ENCODE results near the gene HMGN2.

DNA sequence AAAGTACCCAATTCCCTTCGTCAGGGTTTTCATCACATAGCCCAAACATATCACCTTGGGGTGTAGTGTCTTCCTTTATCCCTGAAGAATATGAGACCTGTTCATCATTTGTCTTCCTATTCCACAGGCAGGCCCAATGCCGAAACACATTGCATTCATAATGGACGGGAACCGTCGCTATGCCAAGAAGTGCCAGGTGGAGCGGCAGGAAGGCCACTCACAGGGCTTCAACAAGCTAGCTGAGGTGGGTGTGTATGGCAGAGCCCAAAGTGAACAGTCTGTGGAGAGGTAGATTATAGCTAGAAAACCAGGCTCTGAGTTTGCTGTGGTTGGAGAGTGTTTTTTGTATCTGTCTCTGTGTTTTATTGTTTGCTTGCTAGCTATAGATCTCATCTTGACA, 34.2 kb upstream of the HMGN2 start:
- TF ChIP-seq ZNF274 (IDR thresholded peaks at IDR 0.05; ENCODE audit: low read depth, low read length) (no peak), YY1 (IDR thresholded peaks at IDR 0.05; ENCODE audit: insufficient read depth, insufficient read length) (no peak), SUZ12 (IDR thresholded peaks at IDR 0.05; ENCODE audit: extremely low read depth, insufficient read depth, insufficient read length) (no peak)
